Measurements from ENCODE around the gene SHROOM3.

The SHROOM3 gene

GRCh38 chr4:76659103-76659490 lies 224.1 kb downstream of the SHROOM3 start:
- peak overlapping the region in 1 of 2 experiments; percentile 42 for H3K4ac ChIP-seq (ENCODE audit: low read depth in 1 of 2, low read length in 2 of 2)
- H2AK5ac ChIP-seq (ENCODE audit: low read length, severe bottlenecking), result peak overlapping the region; percentile 16
- peak overlapping the region in 1 of 2 experiments; percentile 59 for H2BK12ac ChIP-seq (ENCODE audit: low read length in 2 of 2)
- no peak overlapping the region for H3K4me3 ChIP-seq (ENCODE audit: insufficient read depth in 1 of 2, low read depth in 1 of 2, low read length in 2 of 2)
- H3K23ac ChIP-seq (ENCODE audit: low read length in 2 of 2), result no peak overlapping the region
- H3K18ac ChIP-seq (ENCODE audit: low read depth in 1 of 2, low read length in 2 of 2), result peak overlapping the region; percentile 67 to 88
- H3K27me3 ChIP-seq (ENCODE audit: control insufficient read depth in 1 of 2, insufficient read depth in 1 of 2, low read length in 2 of 2), result no peaks in the 10 kb centered on the region
- no peak overlapping the region for H3K9ac ChIP-seq (ENCODE audit: low read length)
- H3K4me2 ChIP-seq (ENCODE audit: low read length, poor library complexity, severe bottlenecking), result no peak overlapping the region
- H2BK15ac ChIP-seq (ENCODE audit: low read depth, poor library complexity, severe bottlenecking), result no peak overlapping the region
- H3K27ac ChIP-seq (ENCODE audit: low read length, poor library complexity, severe bottlenecking), result peak overlapping the region; percentile 24
- no peak overlapping the region for H3K14ac ChIP-seq (ENCODE audit: low read length in 2 of 2)
- H4K91ac ChIP-seq (ENCODE audit: low read length), result peak overlapping the region; percentile 87
- H3K79me1 ChIP-seq (replicated peaks; ENCODE audit: low read length, poor library complexity, severe bottlenecking), result no peaks in the 10 kb centered on the region
- H2BK5ac ChIP-seq (ENCODE audit: low read depth, low read length, poor library complexity, severe bottlenecking), result no peak overlapping the region
- no peak overlapping the region for H2AFZ ChIP-seq (ENCODE audit: low read depth, low read length)
- DNase-seq, result no peak
- H3K9me3 ChIP-seq (ENCODE audit: control insufficient read depth, low read length), result no peaks in the 10 kb centered on the region
- WGBS, result 35% methylated on average over 1 of the region's 1 CpG
- H3K36me3 ChIP-seq (ENCODE audit: control insufficient read depth in 1 of 2, insufficient read depth in 2 of 2, low read depth in 1 of 2, low read length in 2 of 2), result no peaks in the 10 kb centered on the region
- peak overlapping the region; percentile 29 for H2BK120ac ChIP-seq (ENCODE audit: low read depth, low read length)
- H3K4me1 ChIP-seq (ENCODE audit: control insufficient read depth, insufficient read depth, low read depth, low read length), result peaks cover 12% of the 10 kb centered on the region
- peak overlapping the region; percentile 33 for H4K8ac ChIP-seq (ENCODE audit: low read length)

- H3K9ac ChIP-seq (ENCODE audit: low read length), result no peak overlapping the region
- H3K9me3 ChIP-seq (ENCODE audit: control insufficient read depth, low read length), result no peaks in the 10 kb centered on the region
- no peak overlapping the region for H2BK5ac ChIP-seq (ENCODE audit: low read depth, low read length, poor library complexity, severe bottlenecking)
- no peak overlapping the region for H2AK5ac ChIP-seq (ENCODE audit: low read length, severe bottlenecking)
- H3K27me3 ChIP-seq (ENCODE audit: control insufficient read depth in 1 of 2, insufficient read depth in 1 of 2, low read length in 2 of 2), result no peaks in the 10 kb centered on the region
- H3K27ac ChIP-seq (ENCODE audit: low read length, poor library complexity, severe bottlenecking), result no peak overlapping the region
- H3K36me3 ChIP-seq (ENCODE audit: control insufficient read depth in 1 of 2, insufficient read depth in 2 of 2, low read depth in 1 of 2, low read length in 2 of 2), result no peaks in the 10 kb centered on the region
- peak overlapping the region in 1 of 2 experiments; percentile 19 for H3K4ac ChIP-seq (ENCODE audit: low read depth in 1 of 2, low read length in 2 of 2)
- no peak overlapping the region for H3K18ac ChIP-seq (ENCODE audit: low read depth in 1 of 2, low read length in 2 of 2)
- no peak overlapping the region for H3K23ac ChIP-seq (ENCODE audit: low read length in 2 of 2)
- H3K79me1 ChIP-seq (replicated peaks; ENCODE audit: low read length, poor library complexity, severe bottlenecking), result no peaks in the 10 kb centered on the region
- peak overlapping the region; percentile 23 to 71 for H2BK12ac ChIP-seq (ENCODE audit: low read length in 2 of 2)
- H2BK15ac ChIP-seq (ENCODE audit: low read depth, poor library complexity, severe bottlenecking), result no peak overlapping the region
- no peak overlapping the region for H3K14ac ChIP-seq (ENCODE audit: low read length in 2 of 2)
- 100% methylated on average over 1 of the region's 1 CpG for WGBS
- no peak overlapping the region for H2AFZ ChIP-seq (ENCODE audit: low read depth, low read length)
- no peak overlapping the region for H3K4me2 ChIP-seq (ENCODE audit: low read length, poor library complexity, severe bottlenecking)
- no peak overlapping the region for H4K8ac ChIP-seq (ENCODE audit: low read length)
- no peak overlapping the region for H4K91ac ChIP-seq (ENCODE audit: low read length)
- no peak overlapping the region for H3K4me3 ChIP-seq (ENCODE audit: insufficient read depth in 1 of 2, low read depth in 1 of 2, low read length in 2 of 2)
- DNase-seq, result no peak
- H3K4me1 ChIP-seq (ENCODE audit: control insufficient read depth, insufficient read depth, low read depth, low read length), result peaks cover 5% of the 10 kb centered on the region
- no peak overlapping the region for H2BK120ac ChIP-seq (ENCODE audit: low read depth, low read length)
Observed at GRCh38 chr4:76663824-76664223, 228.8 kb downstream of the SHROOM3 start.

GRCh38 chr4:76665153-76665552 lies 230.1 kb downstream of the SHROOM3 start:
- Histone ChIP-seq H2AFZ (ENCODE audit: low read depth, low read length) (no peak overlapping the region), H3K9me3 (ENCODE audit: control insufficient read depth, low read length) (no peaks in the 10 kb centered on the region), H2AK5ac (ENCODE audit: low read length, severe bottlenecking) (no peak overlapping the region)

GRCh38 chr4:76665721-76666120 lies 230.7 kb downstream of the SHROOM3 start:
- H3K27ac ChIP-seq (ENCODE audit: low read length, poor library complexity, severe bottlenecking), result no peak overlapping the region
- H3K9me3 ChIP-seq (ENCODE audit: control insufficient read depth, low read length), result no peaks in the 10 kb centered on the region
- DNase-seq, result no peak
- no peak overlapping the region for H2BK120ac ChIP-seq (ENCODE audit: low read depth, low read length)
- no peaks in the 10 kb centered on the region for H3K4me1 ChIP-seq (ENCODE audit: control insufficient read depth, insufficient read depth, low read depth, low read length)
- H3K79me1 ChIP-seq (replicated peaks; ENCODE audit: low read length, poor library complexity, severe bottlenecking), result no peaks in the 10 kb centered on the region
- no peak overlapping the region for H2AK5ac ChIP-seq (ENCODE audit: low read length, severe bottlenecking)
- no peak overlapping the region for H3K18ac ChIP-seq (ENCODE audit: low read depth in 1 of 2, low read length in 2 of 2)
- no peak overlapping the region for H3K23ac ChIP-seq (ENCODE audit: low read length in 2 of 2)
- H3K4me2 ChIP-seq (ENCODE audit: low read length, poor library complexity, severe bottlenecking), result no peak overlapping the region
- no peaks in the 10 kb centered on the region for H3K27me3 ChIP-seq (ENCODE audit: control insufficient read depth in 1 of 2, insufficient read depth in 1 of 2, low read length in 2 of 2)
- no peak overlapping the region for H3K14ac ChIP-seq (ENCODE audit: low read length in 2 of 2)
- no peak overlapping the region for H2AFZ ChIP-seq (ENCODE audit: low read depth, low read length)
- H3K36me3 ChIP-seq (ENCODE audit: control insufficient read depth in 1 of 2, insufficient read depth in 2 of 2, low read depth in 1 of 2, low read length in 2 of 2), result no peaks in the 10 kb centered on the region
- no peak overlapping the region for H4K8ac ChIP-seq (ENCODE audit: low read length)
- no peak overlapping the region for H2BK5ac ChIP-seq (ENCODE audit: low read depth, low read length, poor library complexity, severe bottlenecking)
- H3K9ac ChIP-seq (ENCODE audit: low read length), result no peak overlapping the region
- no peak overlapping the region for H2BK15ac ChIP-seq (ENCODE audit: low read depth, poor library complexity, severe bottlenecking)
- no peak overlapping the region for H4K91ac ChIP-seq (ENCODE audit: low read length)
- WGBS, result 100% methylated on average over 3 of the region's 4 CpGs
- H3K4ac ChIP-seq (ENCODE audit: low read depth in 1 of 2, low read length in 2 of 2), result no peak overlapping the region
- no peak overlapping the region for H3K4me3 ChIP-seq (ENCODE audit: insufficient read depth in 1 of 2, low read depth in 1 of 2, low read length in 2 of 2)
- H2BK12ac ChIP-seq (ENCODE audit: low read length in 2 of 2), result no peak overlapping the region

More at GRCh38 chr4:76665153-76665552, 230.1 kb downstream of the SHROOM3 start:
- Histone ChIP-seq H3K23ac (ENCODE audit: low read length in 2 of 2) (no peak overlapping the region), H3K79me1 (replicated peaks; ENCODE audit: low read length, poor library complexity, severe bottlenecking) (no peaks in the 10 kb centered on the region), H3K14ac (ENCODE audit: low read length in 2 of 2) (no peak overlapping the region), H3K4me3 (ENCODE audit: insufficient read depth in 1 of 2, low read depth in 1 of 2, low read length in 2 of 2) (no peak overlapping the region), H3K9ac (ENCODE audit: low read length) (no peak overlapping the region), H3K27ac (ENCODE audit: low read length, poor library complexity, severe bottlenecking) (no peak overlapping the region), H3K18ac (ENCODE audit: low read depth in 1 of 2, low read length in 2 of 2) (peak overlapping the region in 1 of 2 experiments; percentile 66), H2BK12ac (ENCODE audit: low read length in 2 of 2) (no peak overlapping the region), H3K4ac (ENCODE audit: low read depth in 1 of 2, low read length in 2 of 2) (peak overlapping the region in 1 of 2 experiments; percentile 30), H3K27me3 (ENCODE audit: control insufficient read depth in 1 of 2, insufficient read depth in 1 of 2, low read length in 2 of 2) (no peaks in the 10 kb centered on the region), H2BK15ac (ENCODE audit: low read depth, poor library complexity, severe bottlenecking) (no peak overlapping the region), H2BK5ac (ENCODE audit: low read depth, low read length, poor library complexity, severe bottlenecking) (no peak overlapping the region), H3K4me1 (ENCODE audit: control insufficient read depth, insufficient read depth, low read depth, low read length) (no peaks in the 10 kb centered on the region), H4K91ac (ENCODE audit: low read length) (no peak overlapping the region), H3K4me2 (ENCODE audit: low read length, poor library complexity, severe bottlenecking) (no peak overlapping the region), H4K8ac (ENCODE audit: low read length) (no peak overlapping the region), H3K36me3 (ENCODE audit: control insufficient read depth in 1 of 2, insufficient read depth in 2 of 2, low read depth in 1 of 2, low read length in 2 of 2) (no peaks in the 10 kb centered on the region), H2BK120ac (ENCODE audit: low read depth, low read length) (no peak overlapping the region)
- DNase-seq, result no peak
